Mesendoderm (in vitro differentiated cells): ENCODE measurements around the gene COL28A1.
"Not testable (repeated sequence)": the region's sequence is repeated elsewhere in the genome, so short reads cannot be mapped to it uniquely, and the experiment has no call there.

Experiments
- DNase-seq: peaks from one replicate; pipeline ENCODE4 v3.0.0; 2013
- H2AK5ac ChIP-seq: 2 replicates; pipeline ENCODE4 v1.6.1; 2013; ENCODE audit warnings: low read length, inconsistent platforms
- H2BK120ac ChIP-seq: 2 replicates; pipeline ENCODE4 v1.6.1; 2013; ENCODE audit warnings: low read depth, mild to moderate bottlenecking, low read length, moderate library complexity, mixed read lengths
- H2BK15ac ChIP-seq: replicated peaks from 2 replicates; pipeline ENCODE4 v1.6.1; 2013; ENCODE audit warnings: low read depth, mild to moderate bottlenecking, moderate library complexity
- H2BK5ac ChIP-seq: 2 replicates; pipeline ENCODE4 v1.6.1; 2013; ENCODE audit warnings: low read length, inconsistent platforms
- H3K18ac ChIP-seq: 2 replicates; pipeline ENCODE4 v1.6.1; 2013; ENCODE audit warnings: mild to moderate bottlenecking, low read length, mixed read lengths
- H3K23ac ChIP-seq: one replicate; pipeline ENCODE4 v1.6.1; 2013; ENCODE audit warnings: low read length
- H3K27ac ChIP-seq: 2 replicates; pipeline ENCODE4 v1.5.1; 2013; ENCODE audit warnings: low read depth, mild to moderate bottlenecking, inconsistent platforms, low read length, moderate library complexity
- H3K27me3 ChIP-seq: 2 replicates; pipeline ENCODE4 v1.6.1; 2013; ENCODE audit warnings: low read length, control low read depth, mild to moderate bottlenecking, inconsistent platforms; ENCODE audit not compliant: insufficient read depth, poor library complexity
- H3K36me3 ChIP-seq: 2 replicates; pipeline ENCODE4 v1.6.1; 2013; ENCODE audit warnings: low read length, inconsistent platforms; ENCODE audit not compliant: control insufficient read depth, insufficient read depth
- H3K4ac ChIP-seq: one replicate; pipeline ENCODE4 v1.6.1; 2013; ENCODE audit warnings: low read depth, mild to moderate bottlenecking, low read length, moderate library complexity
- H3K4me1 ChIP-seq: 2 replicates; pipeline ENCODE4 v1.6.1; 2013; ENCODE audit warnings: low read depth, low read length, inconsistent platforms; ENCODE audit not compliant: control insufficient read depth
- H3K4me2 ChIP-seq: 2 replicates; pipeline ENCODE4 v1.6.1; 2013; ENCODE audit warnings: low read length
- H3K4me3 ChIP-seq: 2 replicates; pipeline ENCODE4 v1.5.1; 2013; ENCODE audit warnings: mild to moderate bottlenecking, low read length
- H3K56ac ChIP-seq: one replicate; pipeline ENCODE4 v1.6.1; 2013; ENCODE audit warnings: low read length
- H3K79me1 ChIP-seq: 2 replicates; pipeline ENCODE4 v1.6.1; 2013; ENCODE audit warnings: low read length, inconsistent platforms
- H3K79me2 ChIP-seq: 2 replicates; pipeline ENCODE4 v1.6.1; 2013; ENCODE audit warnings: mild to moderate bottlenecking, low read length; ENCODE audit not compliant: control insufficient read depth, insufficient read depth
- H3K9ac ChIP-seq: 2 replicates; pipeline ENCODE4 v1.6.1; 2013; ENCODE audit warnings: low read length, inconsistent platforms
- H4K5ac ChIP-seq: one replicate; pipeline ENCODE4 v1.6.1; 2013; ENCODE audit warnings: low read length
- H4K8ac ChIP-seq: one replicate; pipeline ENCODE4 v1.6.1; 2013; ENCODE audit warnings: low read depth, mild to moderate bottlenecking, control low read depth, low read length, moderate library complexity
- WGBS: extraction: QIAGEN DNeasy Blood & Tissue Kit; methylation state at CpG from one replicate; pipeline ENCODE4 v1.1.7; 2013; ENCODE audit warnings: low lambda C conversion rate, missing lambda C conversion rate; ENCODE audit not compliant: insufficient coverage; ENCODE audit errors: extremely low coverage; 5-methylcytosine and 5-hydroxymethylcytosine counted together

Gene COL28A1

GRCh38 chr7:7405461-7405860, 130.2 kb downstream of the COL28A1 start:
- Histone ChIP-seq H3K4me2 (no peak overlapping the region), H3K23ac (no peak overlapping the region), H4K5ac (no peak overlapping the region), H3K9ac (no peak overlapping the region), H3K27ac (no peak overlapping the region), H3K27me3 (no peaks in the 10 kb centered on the region), H4K8ac (no peak overlapping the region), H3K18ac (no peak overlapping the region), H3K56ac (no peak overlapping the region), H3K4me1 (no peaks in the 10 kb centered on the region), H3K4me3 (no peak overlapping the region), H3K36me3 (no peaks in the 10 kb centered on the region), H3K4ac (no peak overlapping the region), H3K79me2 (no peaks in the 10 kb centered on the region), H2BK5ac (no peak overlapping the region), H2BK15ac (no peak overlapping the region), H2BK120ac (no peak overlapping the region), H2AK5ac (no peak overlapping the region), H3K79me1 (no peaks in the 10 kb centered on the region)
- DNase-seq: no peak

DNA sequence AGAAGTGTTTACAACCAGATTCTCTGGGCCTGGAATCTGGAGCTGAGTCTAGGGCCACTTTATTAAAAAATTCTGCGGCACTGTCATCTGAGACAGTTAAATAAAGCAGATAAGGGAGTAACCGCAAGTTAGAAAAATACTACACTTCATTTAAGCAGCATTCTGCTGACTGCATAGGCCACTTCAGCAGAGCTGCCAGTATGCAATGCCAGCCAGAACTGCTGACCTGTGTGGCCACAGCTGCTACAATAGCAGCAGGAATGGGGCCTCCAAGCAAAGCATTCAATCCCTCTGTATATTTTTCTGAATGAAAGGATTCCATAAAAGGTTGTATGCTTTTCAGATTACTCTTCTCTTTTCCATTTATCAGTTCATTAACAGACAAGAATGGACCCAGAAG, 136.0 kb downstream of the COL28A1 start:
- peaks cover 6% of the 10 kb centered on the region for H3K4me1 ChIP-seq
- H2BK5ac ChIP-seq: no peak overlapping the region
- no peaks in the 10 kb centered on the region for H3K27me3 ChIP-seq
- DNase-seq: no peak
- WGBS: no CpG with 5 or more reads among the region's 2 CpGs
- no peak overlapping the region for H3K9ac ChIP-seq
- no peak overlapping the region for H3K27ac ChIP-seq
- no peak overlapping the region for H4K8ac ChIP-seq
- no peaks in the 10 kb centered on the region for H3K79me2 ChIP-seq
- no peak overlapping the region for H4K5ac ChIP-seq
- H3K4me2 ChIP-seq: no peak overlapping the region
- H2AK5ac ChIP-seq: no peak overlapping the region
- H3K23ac ChIP-seq: no peak overlapping the region
- no peaks in the 10 kb centered on the region for H3K79me1 ChIP-seq
- H3K36me3 ChIP-seq: no peaks in the 10 kb centered on the region
- no peak overlapping the region for H3K56ac ChIP-seq
- H3K18ac ChIP-seq: no peak overlapping the region
- no peak overlapping the region for H2BK120ac ChIP-seq
- no peak overlapping the region for H2BK15ac ChIP-seq
- no peak overlapping the region for H3K4ac ChIP-seq
- H3K4me3 ChIP-seq: no peak overlapping the region

DNA sequence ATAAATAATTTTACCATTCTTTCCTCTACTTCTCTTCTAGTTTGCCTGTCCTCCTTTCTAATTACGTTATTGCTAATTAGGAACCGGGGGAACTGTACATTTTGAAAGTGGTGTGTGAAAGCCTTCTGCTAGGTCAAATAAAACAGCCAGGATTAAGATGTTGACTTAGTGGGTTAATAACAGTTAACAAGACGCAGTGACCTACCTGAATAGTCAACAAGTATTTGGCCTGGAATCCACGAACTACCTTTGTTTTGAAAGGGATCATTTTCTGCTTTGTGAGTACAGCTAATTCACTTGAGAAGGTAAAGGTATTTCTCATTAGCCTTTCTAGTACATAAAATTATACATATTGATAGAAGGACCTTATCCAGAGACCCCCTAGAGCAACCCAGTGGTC, 139.9 kb downstream of the COL28A1 start:
- no peak overlapping the region for H2AK5ac ChIP-seq
- no peak for DNase-seq

GRCh38 chr7:7388164-7388563, 147.5 kb downstream of the COL28A1 start:
- not testable (repeated sequence) for H3K56ac ChIP-seq, H3K79me2 ChIP-seq, H2AK5ac ChIP-seq, H3K36me3 ChIP-seq, H3K4ac ChIP-seq, H3K27me3 ChIP-seq, H3K23ac ChIP-seq, H2BK5ac ChIP-seq, H2BK15ac ChIP-seq, H3K79me1 ChIP-seq, H4K5ac ChIP-seq, H2BK120ac ChIP-seq, H3K4me1 ChIP-seq, H4K8ac ChIP-seq, H3K27ac ChIP-seq, H3K4me3 ChIP-seq, H3K18ac ChIP-seq, H3K4me2 ChIP-seq, H3K9ac ChIP-seq, DNase-seq
- WGBS: no CpG with 5 or more reads among the region's 4 CpGs

More for the DNA sequence above, 139.9 kb downstream of the COL28A1 start:
- H4K8ac ChIP-seq: no peak overlapping the region
- no peak overlapping the region for H4K5ac ChIP-seq
- no peaks in the 10 kb centered on the region for H3K27me3 ChIP-seq
- peaks cover 6% of the 10 kb centered on the region for H3K4me1 ChIP-seq
- H3K9ac ChIP-seq: no peak overlapping the region
- H3K36me3 ChIP-seq: no peaks in the 10 kb centered on the region
- H3K79me2 ChIP-seq: no peaks in the 10 kb centered on the region
- H2BK5ac ChIP-seq: no peak overlapping the region
- H3K56ac ChIP-seq: no peak overlapping the region
- H3K18ac ChIP-seq: no peak overlapping the region
- H3K23ac ChIP-seq: no peak overlapping the region
- H3K4ac ChIP-seq: no peak overlapping the region
- no peak overlapping the region for H2BK15ac ChIP-seq
- no peak overlapping the region for H2BK120ac ChIP-seq
- H3K79me1 ChIP-seq: no peaks in the 10 kb centered on the region
- H3K4me3 ChIP-seq: no peak overlapping the region
- WGBS: no CpG with 5 or more reads among the region's 4 CpGs
- no peak overlapping the region for H3K27ac ChIP-seq
- H3K4me2 ChIP-seq: no peak overlapping the region

- no peak overlapping the region for H2AK5ac ChIP-seq
- H4K5ac ChIP-seq: no peak overlapping the region
- H3K36me3 ChIP-seq: no peaks in the 10 kb centered on the region
- no peak overlapping the region for H3K4ac ChIP-seq
- H2BK15ac ChIP-seq: no peak overlapping the region
- H2BK5ac ChIP-seq: no peak overlapping the region
- H3K9ac ChIP-seq: no peak overlapping the region
- DNase-seq: no peak
- no peaks in the 10 kb centered on the region for H3K27me3 ChIP-seq
- no peak overlapping the region for H3K18ac ChIP-seq
- no peak overlapping the region for H4K8ac ChIP-seq
- H2BK120ac ChIP-seq: no peak overlapping the region
- no peaks in the 10 kb centered on the region for H3K79me2 ChIP-seq
- H3K4me3 ChIP-seq: no peak overlapping the region
- H3K56ac ChIP-seq: no peak overlapping the region
- H3K4me2 ChIP-seq: no peak overlapping the region
- H3K27ac ChIP-seq: no peak overlapping the region
- no CpG with 5 or more reads among the region's 2 CpGs for WGBS
- no peaks in the 10 kb centered on the region for H3K79me1 ChIP-seq
- no peak overlapping the region for H3K23ac ChIP-seq
- no peaks in the 10 kb centered on the region for H3K4me1 ChIP-seq
These were observed 150.3 kb downstream of the COL28A1 start for GRCh38 chr7:7385421-7385820.

- Histone ChIP-seq H3K36me3 (no peaks in the 10 kb centered on the region), H3K4ac (no peak overlapping the region), H2AK5ac (no peak overlapping the region), H3K4me1 (no peaks in the 10 kb centered on the region), H4K8ac (no peak overlapping the region), H3K4me2 (no peak overlapping the region), H2BK5ac (no peak overlapping the region), H3K27me3 (no peaks in the 10 kb centered on the region), H3K79me1 (no peaks in the 10 kb centered on the region), H2BK15ac (no peak overlapping the region), H2BK120ac (no peak overlapping the region), H3K9ac (no peak overlapping the region), H3K79me2 (no peaks in the 10 kb centered on the region), H4K5ac (no peak overlapping the region), H3K18ac (no peak overlapping the region), H3K4me3 (no peak overlapping the region), H3K23ac (no peak overlapping the region), H3K27ac (no peak overlapping the region), H3K56ac (no peak overlapping the region)
- no peak for DNase-seq
These were observed 151.4 kb downstream of the COL28A1 start for GRCh38 chr7:7384228-7384627.
